Measurements from ENCODE around the gene SHPK. TPM values are rescaled to one million over a fixed set of nuclear protein-coding genes. Genes with fewer than 3 reads are reported as not detected.

SHPK gene
- polyA plus RNA-seq, 6 donors from 2014 or later, result 4.3 to 8.4 (median 6.6) TPM

DNA sequence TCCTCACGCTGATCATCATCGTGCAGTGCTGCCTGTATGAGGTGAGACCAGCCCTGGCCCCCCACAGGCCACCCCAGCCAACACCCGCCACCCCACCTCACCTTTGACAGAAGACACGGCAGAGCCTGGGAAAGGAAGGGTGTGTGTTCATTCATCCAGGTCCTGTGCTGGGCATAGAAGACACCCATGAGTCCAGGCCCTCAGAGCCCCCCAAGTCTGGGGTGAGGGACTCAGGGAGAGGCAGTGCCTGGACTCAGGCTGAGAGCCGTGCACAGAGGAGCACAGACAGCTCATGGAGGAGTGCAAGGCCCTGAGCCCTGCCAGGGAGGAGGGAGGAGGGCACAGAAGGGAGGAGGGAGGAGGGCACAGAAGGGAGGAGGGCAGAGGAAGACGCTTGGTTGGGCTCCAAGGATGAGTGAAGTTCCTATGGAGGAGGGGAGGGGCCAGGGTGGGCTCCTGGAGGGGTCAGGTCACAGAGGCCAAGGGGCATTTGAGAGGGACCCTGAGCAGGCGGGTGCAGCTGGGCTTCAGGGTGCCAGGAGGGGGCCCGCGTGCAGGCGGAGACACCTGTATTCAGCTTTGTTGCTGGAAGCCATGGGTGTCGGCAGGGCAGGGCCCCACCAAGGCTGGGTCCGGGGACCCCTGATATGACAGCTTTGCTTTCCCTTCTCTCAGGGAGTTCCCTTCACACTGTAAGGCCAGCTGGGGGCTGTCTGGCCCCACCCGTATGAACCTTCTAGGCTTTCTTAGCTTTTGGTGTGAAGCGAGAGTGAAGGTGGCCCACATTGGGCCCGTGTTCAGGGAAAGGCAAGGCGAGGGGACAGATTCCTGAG is 20.9 kb upstream of the SHPK start:
- no peak for ATAC-seq (ENCODE audit: low read depth in 2 of 2)
- DNase-seq, result no peak
- peak overlapping the region in 3 of 6 donors; percentile 43 to 56 (median 47) for H3K27ac Mint-ChIP-seq
- no peaks in the 10 kb centered on the region for H3K36me3 Mint-ChIP-seq
- no peak overlapping the region for H3K4me3 Mint-ChIP-seq
- H3K27me3 Mint-ChIP-seq, result no peaks in the 10 kb centered on the region
- H3K9me3 Mint-ChIP-seq, result no peaks in the 10 kb centered on the region
- peaks cover 0 to 5% (median 5%) of the 10 kb centered on the region in 3 donors for H3K4me1 Mint-ChIP-seq

- ATAC-seq (ENCODE audit: low read depth in 2 of 2) (no peak), DNase-seq (no peak)
- H3K4me3 Mint-ChIP-seq, result no peak overlapping the region
- H3K9me3 Mint-ChIP-seq, result no peaks in the 10 kb centered on the region
- no peaks in the 10 kb centered on the region for H3K27me3 Mint-ChIP-seq
- H3K27ac Mint-ChIP-seq, result peak overlapping the region in 3 of 6 donors; percentile 26 to 67 (median 43)
- H3K4me1 Mint-ChIP-seq, result peaks cover 0 to 5% (median 5%) of the 10 kb centered on the region in 3 donors
- H3K36me3 Mint-ChIP-seq, result no peaks in the 10 kb centered on the region
Measured at GRCh38 chr17:3656353-3656752, 20.3 kb upstream of the SHPK start.

DNA sequence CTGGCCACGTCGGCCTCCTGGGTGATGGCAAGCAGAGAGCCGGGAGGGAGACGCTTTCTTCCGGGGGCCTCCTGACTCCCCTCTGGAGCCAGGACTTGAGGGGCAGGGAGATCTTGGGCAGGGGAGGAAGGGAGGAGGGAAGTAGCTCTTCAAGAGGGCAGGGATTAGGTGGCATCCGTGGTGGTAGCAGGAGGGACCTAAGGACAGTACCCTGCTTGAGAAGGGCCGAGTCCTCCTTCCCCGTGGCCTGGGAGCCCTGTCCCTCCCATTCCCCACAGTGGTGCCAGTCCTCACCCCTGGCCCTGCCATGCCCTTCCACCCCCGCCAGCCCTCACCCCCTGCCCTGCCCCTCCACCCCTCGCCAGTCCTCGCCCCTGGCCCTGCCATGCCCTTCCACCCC is 19.7 kb upstream of the SHPK start:
- no peak overlapping the region for H3K4me3 Mint-ChIP-seq
- H3K27me3 Mint-ChIP-seq, result no peaks in the 10 kb centered on the region
- peak overlapping the region in 2 of 6 donors; percentile 20 to 84 for H3K27ac Mint-ChIP-seq
- ATAC-seq (ENCODE audit: low read depth in 2 of 2) (no peak), DNase-seq (no peak)
- peaks cover 0 to 5% (median 5%) of the 10 kb centered on the region in 3 donors for H3K4me1 Mint-ChIP-seq
- no peaks in the 10 kb centered on the region for H3K36me3 Mint-ChIP-seq
- no peaks in the 10 kb centered on the region for H3K9me3 Mint-ChIP-seq

DNA sequence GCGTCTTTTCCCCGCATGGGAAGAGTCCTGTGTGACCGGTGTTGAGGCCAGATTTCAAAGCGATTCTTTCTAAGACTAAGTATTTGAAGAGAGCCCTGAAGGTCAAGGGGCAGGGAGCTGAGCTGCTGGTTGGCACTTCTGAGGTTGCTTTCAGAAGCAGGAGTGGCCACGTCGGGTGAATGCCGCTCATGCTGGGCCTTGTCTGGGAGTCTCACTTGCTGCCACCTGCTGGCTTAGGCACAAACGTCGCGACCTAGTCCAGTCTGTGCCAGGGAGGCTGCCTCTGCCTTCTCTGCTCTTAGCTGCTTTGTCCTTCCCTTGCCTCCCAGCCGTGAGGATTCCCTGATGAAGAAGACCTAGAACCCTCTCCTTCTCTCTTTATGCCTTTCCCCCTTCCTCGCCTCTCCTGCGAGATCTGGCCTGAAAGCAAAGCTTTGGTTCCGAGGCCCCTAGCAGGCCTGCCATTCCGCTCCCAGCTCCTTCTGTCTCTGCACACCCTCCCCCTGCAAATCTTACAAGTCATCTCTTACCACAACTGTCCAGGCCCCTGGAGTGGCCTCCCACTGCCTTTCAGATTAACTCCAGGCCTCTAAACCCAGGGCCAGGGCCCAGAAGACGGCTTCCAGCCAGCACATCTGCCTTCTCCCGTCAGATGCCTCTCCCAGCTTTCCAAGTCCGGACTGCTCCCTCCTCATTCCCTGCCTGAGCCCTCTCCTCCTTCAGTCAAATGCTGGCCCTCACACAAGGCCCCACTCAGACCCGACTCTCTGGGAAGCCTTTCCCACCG is 11.9 kb upstream of the SHPK start:
- ATAC-seq (ENCODE audit: low read depth in 2 of 2), result no peak

GRCh38 chr17:3647251-3647650 is 11.2 kb upstream of the SHPK start:
- no peak overlapping the region for H3K4me3 Mint-ChIP-seq

More for the DNA sequence above, 11.9 kb upstream of the SHPK start:
- no peaks in the 10 kb centered on the region for H3K27me3 Mint-ChIP-seq
- peak overlapping the region in 2 of 6 donors; percentile 81 to 88 for H3K27ac Mint-ChIP-seq
- no peak for DNase-seq
- H3K4me1 Mint-ChIP-seq, result peaks cover 18 to 36% (median 29%) of the 10 kb centered on the region in 3 donors
- no peaks in the 10 kb centered on the region for H3K36me3 Mint-ChIP-seq
- H3K9me3 Mint-ChIP-seq, result no peaks in the 10 kb centered on the region
- peak overlapping the region in 5 of 8 donors; percentile 17 to 67 (median 43) for H3K4me3 Mint-ChIP-seq

GRCh38 chr17:3645310-3645709 is 9.3 kb upstream of the SHPK start:
- ATAC-seq (ENCODE audit: low read depth in 2 of 2) (no peak), DNase-seq (no peak)
- Mint-ChIP-seq H3K4me1 (peaks cover 18 to 36% (median 29%) of the 10 kb centered on the region in 3 donors), H3K36me3 (no peaks in the 10 kb centered on the region), H3K9me3 (no peaks in the 10 kb centered on the region), H3K27ac (peak overlapping the region in 3 of 6 donors; percentile 64 to 90 (median 66)), H3K4me3 (peak overlapping the region in 6 of 8 donors; percentile 13 to 72 (median 50)), H3K27me3 (no peaks in the 10 kb centered on the region)

More at GRCh38 chr17:3647251-3647650, 11.2 kb upstream of the SHPK start:
- H3K36me3 Mint-ChIP-seq, result no peaks in the 10 kb centered on the region
- H3K4me1 Mint-ChIP-seq, result peaks cover 18 to 36% (median 29%) of the 10 kb centered on the region in 3 donors
- no peak overlapping the region for H3K27ac Mint-ChIP-seq
- ATAC-seq (ENCODE audit: low read depth in 2 of 2) (no peak), DNase-seq (no peak)
- no peaks in the 10 kb centered on the region for H3K27me3 Mint-ChIP-seq
- no peaks in the 10 kb centered on the region for H3K9me3 Mint-ChIP-seq

DNA sequence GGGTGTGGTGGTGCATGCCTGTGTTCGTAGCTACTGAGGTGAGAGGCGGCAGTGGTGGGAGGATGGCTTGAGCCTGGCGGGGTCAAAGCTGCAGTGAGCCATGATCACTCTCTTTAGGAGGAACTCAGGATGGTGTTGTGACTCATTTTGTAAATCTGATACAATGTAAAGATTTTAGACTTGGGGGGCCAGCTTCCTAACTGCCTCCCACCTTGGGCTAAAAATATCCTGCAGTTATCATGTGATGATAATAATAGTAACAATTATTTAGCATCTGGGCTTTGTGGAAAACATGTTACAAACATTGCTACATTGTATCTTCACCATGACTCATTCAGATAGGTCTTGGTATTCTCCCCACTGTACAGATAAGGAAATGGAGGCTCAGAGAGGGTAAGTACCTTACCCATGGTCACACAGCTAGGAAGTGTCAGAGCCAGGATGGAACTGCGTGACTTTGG is 7.9 kb upstream of the SHPK start:
- Mint-ChIP-seq H3K9me3 (no peaks in the 10 kb centered on the region), H3K27ac (peak overlapping the region in 2 of 6 donors; percentile 20 to 59), H3K27me3 (no peaks in the 10 kb centered on the region), H3K4me3 (no peak overlapping the region), H3K4me1 (peaks cover 18 to 42% (median 29%) of the 10 kb centered on the region in 3 donors), H3K36me3 (no peaks in the 10 kb centered on the region)
- ATAC-seq (ENCODE audit: low read depth in 2 of 2) (no peak), DNase-seq (no peak)

- peak overlapping the region in 1 of 6 donors; percentile 37 for H3K27ac Mint-ChIP-seq
- peak overlapping the region in 1 of 8 donors; percentile 59 for H3K4me3 Mint-ChIP-seq
- H3K4me1 Mint-ChIP-seq, result peaks cover 23 to 43% (median 34%) of the 10 kb centered on the region in 3 donors
- no peak for DNase-seq
- no peak for ATAC-seq (ENCODE audit: low read depth in 2 of 2)
- H3K27me3 Mint-ChIP-seq, result no peaks in the 10 kb centered on the region
- H3K9me3 Mint-ChIP-seq, result no peaks in the 10 kb centered on the region
- no peaks in the 10 kb centered on the region for H3K36me3 Mint-ChIP-seq
Measured at GRCh38 chr17:3641717-3642486, 5.9 kb upstream of the SHPK start.

- Mint-ChIP-seq H3K4me1 (peaks cover 21 to 35% (median 33%) of the 10 kb centered on the region in 3 donors), H3K27ac (peak overlapping the region in 1 of 6 donors; percentile 63), H3K4me3 (no peak overlapping the region), H3K36me3 (no peaks in the 10 kb centered on the region), H3K27me3 (no peaks in the 10 kb centered on the region), H3K9me3 (no peaks in the 10 kb centered on the region)
- ATAC-seq (ENCODE audit: low read depth in 2 of 2) (no peak), DNase-seq (no peak)
Measured at GRCh38 chr17:3641014-3641413, 5.0 kb upstream of the SHPK start.

DNA sequence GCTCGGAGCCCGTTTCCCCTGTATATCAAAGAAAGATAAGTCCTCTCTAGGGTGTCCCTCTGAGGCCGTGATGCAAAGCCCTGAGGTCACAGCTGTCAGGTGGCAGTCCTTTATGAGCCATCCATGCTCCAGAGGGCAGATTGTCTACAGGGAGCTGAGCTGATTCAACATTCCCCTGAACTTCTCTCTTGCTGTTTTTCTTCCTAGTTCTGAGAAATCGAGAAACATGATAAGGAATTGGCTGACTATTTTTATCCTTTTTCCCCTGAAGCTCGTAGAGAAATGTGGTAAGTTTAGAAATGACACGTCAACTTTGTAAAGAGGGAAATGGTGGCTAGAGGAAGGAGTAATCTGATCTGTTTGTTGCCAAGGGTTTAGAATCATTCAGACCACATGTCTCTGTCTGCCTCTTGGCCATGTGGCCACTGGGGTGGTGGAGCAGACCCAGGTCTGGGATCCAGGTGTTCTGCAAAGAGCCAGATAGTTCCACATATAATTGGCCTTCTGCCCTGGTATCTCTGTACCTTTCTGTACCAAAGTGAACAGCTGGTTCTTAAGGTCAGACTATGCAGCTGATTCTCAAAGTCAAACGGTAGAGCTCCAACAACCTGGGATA is 4.0 kb upstream of the SHPK start:
- ATAC-seq (ENCODE audit: low read depth in 2 of 2), result no peak

DNA sequence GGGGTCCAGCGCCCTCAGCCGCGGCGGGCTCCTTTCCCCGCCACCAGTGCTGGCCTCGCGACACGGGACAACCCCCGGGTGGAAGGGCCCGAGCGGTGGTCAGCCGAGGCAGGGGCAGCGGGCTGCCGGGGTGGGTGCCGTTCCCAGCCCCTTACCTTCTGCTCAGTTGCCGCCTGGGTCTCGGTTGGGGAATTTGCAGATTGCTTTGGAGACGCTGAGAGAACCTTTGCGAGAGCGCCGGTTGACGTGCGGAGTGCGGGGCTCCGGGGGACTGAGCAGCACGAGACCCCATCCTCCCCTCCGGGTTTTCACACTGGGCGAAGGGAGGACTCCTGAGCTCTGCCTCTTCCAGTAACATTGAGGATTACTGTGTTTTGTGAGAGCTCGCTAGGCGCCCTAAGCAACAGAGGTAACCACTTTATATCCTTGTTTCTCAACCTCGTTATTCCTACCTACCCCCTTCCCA is 891 bp upstream of the SHPK start:
- DNase-seq, result no peak

More for the DNA sequence above, 4.0 kb upstream of the SHPK start:
- H3K27ac Mint-ChIP-seq, result peak overlapping the region in 4 of 6 donors; percentile 3 to 76 (median 45)
- no peaks in the 10 kb centered on the region for H3K9me3 Mint-ChIP-seq
- DNase-seq, result no peak
- H3K36me3 Mint-ChIP-seq, result no peaks in the 10 kb centered on the region
- peaks cover 18 to 31% (median 31%) of the 10 kb centered on the region in 3 donors for H3K4me1 Mint-ChIP-seq
- H3K27me3 Mint-ChIP-seq, result no peaks in the 10 kb centered on the region
- H3K4me3 Mint-ChIP-seq, result peak overlapping the region in 2 of 8 donors; percentile 4 to 72

DNA sequence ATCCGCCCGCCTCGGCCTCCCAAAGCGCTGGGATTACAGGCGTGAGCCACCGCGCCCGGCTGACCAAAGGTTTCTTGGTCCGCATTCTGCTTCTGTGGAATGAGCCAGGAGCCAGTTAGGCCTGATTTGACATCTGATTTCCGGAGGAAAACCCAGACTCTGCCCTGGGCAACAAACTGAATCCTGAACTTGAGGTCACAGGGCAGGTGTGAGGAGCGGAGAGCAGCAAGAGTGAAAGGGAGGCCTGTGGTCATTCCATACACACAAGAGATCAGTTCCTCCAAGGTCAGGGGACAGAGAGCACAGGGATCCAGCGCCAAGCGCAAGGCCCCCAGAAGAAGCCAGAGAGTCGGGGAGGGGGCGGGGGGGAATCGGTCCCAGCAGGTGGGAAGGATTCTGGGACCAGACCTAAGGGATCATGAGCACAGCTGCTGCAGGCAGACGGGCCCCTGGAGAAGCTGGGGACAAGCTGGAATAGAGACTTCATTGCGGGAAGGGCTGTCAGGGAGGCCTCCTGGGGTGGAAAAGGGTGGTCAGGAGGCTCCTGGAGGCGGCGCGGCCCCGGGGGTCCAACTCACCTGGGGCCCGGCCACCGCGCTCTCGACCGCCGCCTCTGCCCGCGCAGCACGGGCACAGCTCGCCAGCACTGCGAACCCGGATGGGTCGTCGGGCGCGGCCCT is 436 bp downstream of the SHPK start:
- Mint-ChIP-seq H3K36me3 (no peaks in the 10 kb centered on the region), H3K27me3 (no peaks in the 10 kb centered on the region), H3K4me1 (peaks cover 25 to 38% (median 35%) of the 10 kb centered on the region in 3 donors), H3K27ac (peak overlapping the region in 2 of 6 donors; percentile 47 to 98), H3K4me3 (peak overlapping the region; percentile 91 to 100 (median 98)), H3K9me3 (no peaks in the 10 kb centered on the region)
- DNase-seq (no peak), ATAC-seq (ENCODE audit: low read depth in 2 of 2) (peak; percentile 13)

More for the DNA sequence above, 891 bp upstream of the SHPK start:
- no peaks in the 10 kb centered on the region for H3K36me3 Mint-ChIP-seq
- H3K4me3 Mint-ChIP-seq, result peak overlapping the region; percentile 91 to 100 (median 98)
- H3K27me3 Mint-ChIP-seq, result no peaks in the 10 kb centered on the region
- H3K9me3 Mint-ChIP-seq, result no peaks in the 10 kb centered on the region
- ATAC-seq (ENCODE audit: low read depth in 2 of 2), result no peak
- H3K27ac Mint-ChIP-seq, result peak overlapping the region in 5 of 6 donors; percentile 4 to 98 (median 91)
- H3K4me1 Mint-ChIP-seq, result peaks cover 21 to 35% (median 33%) of the 10 kb centered on the region in 3 donors
